Bronchial epithelial cell (primary cell): ENCODE results near the gene PCLO. TPM values are rescaled to one million over a fixed set of nuclear protein-coding genes. Genes with fewer than 3 reads are reported as not detected.
A peak's percentile ranks its signal among the peaks of the same experiment; 100 is the strongest.

Experiments used
- DNase-seq: peaks from one replicate; pipeline ENCODE4 v3.0.0-alpha.2; 2010; ENCODE audit warnings: low read depth
- FAIRE-seq: peaks from 2 replicates; lab custom pipeline; 2011; peaks lifted over from hg19 to GRCh38; lab: Jason Lieb, UNC
- H3K27me3 ChIP-seq: 2 replicates; pipeline ENCODE4 v1.5.1; 2011; ENCODE audit warnings: low read length; ENCODE audit not compliant: control insufficient read depth, insufficient read depth
- H3K36me3 ChIP-seq: 2 replicates; pipeline ENCODE4 v1.5.1; 2011; ENCODE audit warnings: low read length; ENCODE audit not compliant: control insufficient read depth, insufficient read depth
- H3K4me3 ChIP-seq: 2 replicates; pipeline ENCODE4 v1.5.1; 2011; ENCODE audit warnings: mild to moderate bottlenecking, low read depth, low read length, control low read depth
- CTCF ChIP-seq: IDR thresholded peaks from 2 replicates; pipeline ENCODE4 v1.5.1; 2011; ENCODE audit warnings: mild to moderate bottlenecking, moderate library complexity, low read length, control low read depth, inconsistent platforms; ENCODE audit not compliant: insufficient read depth, severe bottlenecking
- total RNA-seq: library from RNA; depleted of rRNA; stranded (reverse); fragments of >200 nt; gene quantifications from 2 replicates; pipeline ENCODE4 v1.2.1, GENCODE V29; 2014

Gene PCLO
- total RNA-seq, 1 donor from 2014 or later = 0.79 TPM

DNA sequence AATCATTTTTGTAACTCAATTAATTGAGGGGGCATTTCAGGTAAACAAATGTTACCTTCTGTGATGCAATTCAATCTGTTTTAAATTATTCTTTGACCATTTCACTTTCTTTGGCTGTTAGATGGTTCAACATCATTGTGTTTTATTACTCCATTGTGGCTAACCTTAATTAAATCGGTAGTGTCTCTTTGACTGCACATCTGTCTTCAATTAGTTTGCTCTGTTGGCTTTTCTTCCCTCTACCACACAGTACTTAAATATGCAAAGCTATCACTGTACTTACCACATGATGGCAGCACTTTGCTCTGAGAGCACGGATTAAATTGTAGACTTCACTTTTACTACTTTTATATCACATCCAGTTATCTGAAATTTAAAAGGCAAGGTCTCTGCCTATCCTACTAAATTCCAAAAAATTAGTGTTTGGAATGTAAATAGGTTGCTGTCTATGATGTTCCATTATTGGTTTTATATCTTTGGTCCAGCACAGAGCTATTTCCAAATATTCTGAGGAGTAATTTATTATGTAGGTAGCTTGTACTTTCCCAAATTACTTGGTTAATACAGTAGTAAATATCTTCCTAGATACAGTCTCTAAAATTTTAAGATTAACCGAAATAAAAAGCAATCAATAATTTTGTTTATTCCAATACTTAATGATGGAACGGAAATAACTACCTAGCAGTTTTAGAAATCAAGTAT lies 352.0 kb downstream of the PCLO start:
- H3K4me3 ChIP-seq = no peak overlapping the region
- TF ChIP-seq CTCF = peak; percentile 61
- no peaks in the 10 kb centered on the region for H3K27me3 ChIP-seq
- FAIRE-seq (no peak), DNase-seq (peak; percentile 62)
- H3K36me3 ChIP-seq = no peaks in the 10 kb centered on the region

DNA sequence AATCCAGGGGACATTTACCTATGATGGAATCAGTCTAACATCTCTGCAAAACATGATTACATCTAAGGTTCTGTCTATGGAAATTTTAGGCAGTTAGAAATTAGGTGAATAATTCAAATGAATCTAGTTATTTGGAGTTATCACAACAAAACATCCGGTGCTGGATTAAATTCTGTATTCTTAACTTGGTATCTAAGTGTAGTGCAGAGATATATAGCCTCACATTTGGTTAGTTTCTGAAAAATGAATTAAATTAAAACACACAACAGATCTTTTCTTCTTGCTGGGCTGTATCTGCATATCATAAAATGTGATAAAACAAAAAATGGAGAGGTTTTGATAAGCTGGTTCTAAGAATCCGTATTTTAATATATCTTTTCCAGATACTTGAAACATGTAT lies 354.1 kb downstream of the PCLO start:
- TF ChIP-seq CTCF = no peak
- H3K36me3 ChIP-seq = no peaks in the 10 kb centered on the region
- no peak for FAIRE-seq
- no peaks in the 10 kb centered on the region for H3K27me3 ChIP-seq
- no peak overlapping the region for H3K4me3 ChIP-seq
- no peak for DNase-seq

- TF ChIP-seq CTCF = no peak
- FAIRE-seq (no peak), DNase-seq (peak; percentile 95)
- H3K27me3 ChIP-seq = no peaks in the 10 kb centered on the region
- no peaks in the 10 kb centered on the region for H3K36me3 ChIP-seq
- H3K4me3 ChIP-seq = no peak overlapping the region
Observed at GRCh38 chr7:82805527-82805960, 357.1 kb downstream of the PCLO start.

- H3K4me3 ChIP-seq = no peak overlapping the region
- TF ChIP-seq CTCF = no peak
- FAIRE-seq = no peak
Observed at GRCh38 chr7:82803411-82803810, 359.3 kb downstream of the PCLO start.

GRCh38 chr7:82789883-82790609 lies 372.6 kb downstream of the PCLO start:
- TF ChIP-seq CTCF = no peak
- H3K4me3 ChIP-seq = no peak overlapping the region
- no peaks in the 10 kb centered on the region for H3K27me3 ChIP-seq
- no peak for FAIRE-seq
- H3K36me3 ChIP-seq = no peaks in the 10 kb centered on the region
- no peak for DNase-seq

More at GRCh38 chr7:82803411-82803810, 359.3 kb downstream of the PCLO start:
- no peaks in the 10 kb centered on the region for H3K36me3 ChIP-seq
- no peaks in the 10 kb centered on the region for H3K27me3 ChIP-seq
- DNase-seq = peak; percentile 31
